GM23338 (cell line): ENCODE measurements around the gene WNT7A.

Source experiments
- EZH2phosphoT487 ChIP-seq: fragments of 200-600 bp; sonication (generic); IDR thresholded peaks from one replicate; pipeline ENCODE4 v1.8.1; 2018; ENCODE audit warnings: antibody characterized with exemption; ENCODE audit not compliant: unreplicated experiment
- TF ChIP-seq, protein P1 (sequence below), 2 experiments: fragments of 200-600 bp in 1 of 2; sonication (generic) in 1 of 2; conservative IDR thresholded peaks; 2 replicates each; pipeline versions ENCODE4 v1.5.1 to v1.6.1; 2016 to 2017; ENCODE audit warnings: antibody characterized with exemption in 2 of 2, low read depth in 2 of 2, mild to moderate bottlenecking in 2 of 2, moderate library complexity in 1 of 2

DNA sequence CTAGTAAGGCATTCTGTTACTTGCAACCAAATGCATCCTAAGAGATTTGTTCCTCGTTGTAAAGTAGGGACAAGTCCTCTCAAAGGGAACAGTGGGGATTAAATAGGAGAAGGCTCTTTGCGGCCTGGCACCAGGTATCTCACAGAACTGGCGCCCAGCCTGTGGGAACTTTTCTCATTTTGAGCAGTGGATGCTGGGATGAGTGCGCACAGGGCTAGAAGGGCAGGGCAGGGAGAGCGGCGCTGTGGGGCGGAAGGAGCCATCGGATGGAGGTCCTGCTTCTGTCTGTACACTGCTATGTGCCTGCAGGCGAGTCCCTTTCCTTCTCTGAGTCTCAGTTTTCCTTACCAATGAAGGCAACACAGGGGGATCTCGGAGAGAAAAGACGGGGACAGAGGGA, 50.6 kb downstream of the WNT7A start:
- TF ChIP-seq, protein P1, sequence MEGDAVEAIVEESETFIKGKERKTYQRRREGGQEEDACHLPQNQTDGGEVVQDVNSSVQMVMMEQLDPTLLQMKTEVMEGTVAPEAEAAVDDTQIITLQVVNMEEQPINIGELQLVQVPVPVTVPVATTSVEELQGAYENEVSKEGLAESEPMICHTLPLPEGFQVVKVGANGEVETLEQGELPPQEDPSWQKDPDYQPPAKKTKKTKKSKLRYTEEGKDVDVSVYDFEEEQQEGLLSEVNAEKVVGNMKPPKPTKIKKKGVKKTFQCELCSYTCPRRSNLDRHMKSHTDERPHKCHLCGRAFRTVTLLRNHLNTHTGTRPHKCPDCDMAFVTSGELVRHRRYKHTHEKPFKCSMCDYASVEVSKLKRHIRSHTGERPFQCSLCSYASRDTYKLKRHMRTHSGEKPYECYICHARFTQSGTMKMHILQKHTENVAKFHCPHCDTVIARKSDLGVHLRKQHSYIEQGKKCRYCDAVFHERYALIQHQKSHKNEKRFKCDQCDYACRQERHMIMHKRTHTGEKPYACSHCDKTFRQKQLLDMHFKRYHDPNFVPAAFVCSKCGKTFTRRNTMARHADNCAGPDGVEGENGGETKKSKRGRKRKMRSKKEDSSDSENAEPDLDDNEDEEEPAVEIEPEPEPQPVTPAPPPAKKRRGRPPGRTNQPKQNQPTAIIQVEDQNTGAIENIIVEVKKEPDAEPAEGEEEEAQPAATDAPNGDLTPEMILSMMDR (conservative IDR thresholded peaks at IDR 0.05; ENCODE audit: low read depth in 2 of 2): no peak
- TF ChIP-seq EZH2phosphoT487: no peak
